IgD-negative memory B cell (primary cell): ENCODE data around the gene C11orf42. TPM values are rescaled to one million over a fixed set of nuclear protein-coding genes. Genes with fewer than 3 reads are reported as not detected.
A peak's percentile ranks its signal among the peaks of the same experiment; 100 is the strongest.

Experiments
- H3K27ac Mint-ChIP-seq, 3 donors: one replicate each; pipeline ENCODE4 v1.8.0; 2020 to 2022; ENCODE audit warnings: mild to moderate bottlenecking in 3 of 3, mixed read lengths in 3 of 3, moderate library complexity in 1 of 3
- H3K27me3 Mint-ChIP-seq: one replicate; pipeline ENCODE4 v1.8.0; 2021; ENCODE audit warnings: mixed read lengths
- H3K36me3 Mint-ChIP-seq: one replicate; pipeline ENCODE4 v1.8.0; 2020; ENCODE audit warnings: mild to moderate bottlenecking, mixed read lengths
- H3K4me1 Mint-ChIP-seq, 3 donors: one replicate each; pipeline ENCODE4 v1.8.0; 2020 to 2022; ENCODE audit warnings: mixed read lengths in 3 of 3, mild to moderate bottlenecking in 1 of 3
- H3K4me3 Mint-ChIP-seq, 4 donors: one replicate each; pipeline ENCODE4 v1.8.0; 2020 to 2022; ENCODE audit warnings: mild to moderate bottlenecking in 4 of 4, mixed read lengths in 4 of 4, moderate library complexity in 3 of 4
- H3K9me3 Mint-ChIP-seq, 3 donors: one replicate each; pipeline ENCODE4 v1.8.0; 2020 to 2021; ENCODE audit warnings: mixed read lengths in 3 of 3, mild to moderate bottlenecking in 1 of 3
- polyA plus RNA-seq: library from polyadenylated mRNA; unstranded; fragments of 300-500 nt; fragmentation: Illumina TruSeq; gene quantifications from one replicate; pipeline ENCODE4 v1.2.3, GENCODE V29; 2021

Gene C11orf42
- polyA plus RNA-seq = not detected

GRCh38 chr11:6205366-6205765, at the start of gene C11orf42:
TSS of gene C11orf42 (plus strand) at chr11:6205557. CDS start at chr11:6205616, 59 bp downstream.
- no peaks in the 10 kb centered on the region for H3K9me3 Mint-ChIP-seq
- no peaks in the 10 kb centered on the region for H3K27me3 Mint-ChIP-seq
- peaks cover 0 to 13% (median 8%) of the 10 kb centered on the region in 3 donors for H3K4me1 Mint-ChIP-seq
- H3K36me3 Mint-ChIP-seq = no peaks in the 10 kb centered on the region
- no peak within 1 kb of the TSS for H3K4me3 Mint-ChIP-seq
- H3K27ac Mint-ChIP-seq = no peak within 1 kb of the TSS

GRCh38 chr11:6156628-6157359, 48.6 kb upstream of the C11orf42 start:
- Mint-ChIP-seq H3K36me3 (no peaks in the 10 kb centered on the region), H3K4me1 (no peaks in the 10 kb centered on the region), H3K9me3 (no peaks in the 10 kb centered on the region), H3K4me3 (no peak overlapping the region), H3K27me3 (no peaks in the 10 kb centered on the region), H3K27ac (no peak overlapping the region)

- peaks cover 11% of the 10 kb centered on the region for H3K27me3 Mint-ChIP-seq
- no peak within 1 kb of the TSS for H3K27ac Mint-ChIP-seq
- H3K4me3 Mint-ChIP-seq = peak within 1 kb of the TSS in 1 of 4 donors; percentile 25
- no peaks in the 10 kb centered on the region for H3K4me1 Mint-ChIP-seq
- H3K9me3 Mint-ChIP-seq = peaks cover 0 to 5% (median under 1%) of the 10 kb centered on the region in 3 donors
- H3K36me3 Mint-ChIP-seq = peaks cover 4% of the 10 kb centered on the region
These were observed 35.1 kb upstream of the C11orf42 start, which contains the start of gene OR52B2 for GRCh38 chr11:6170226-6170625. TSS of gene OR52B2 (minus strand) at chr11:6170326. CDS start at chr11:6170326, 0 bp downstream.

- Mint-ChIP-seq H3K4me1 (peaks cover 0 to 2% (median 0%) of the 10 kb centered on the region in 3 donors), H3K27me3 (peaks cover 10% of the 10 kb centered on the region), H3K9me3 (peaks cover 0 to 8% (median 2%) of the 10 kb centered on the region in 3 donors), H3K4me3 (no peak overlapping the region), H3K27ac (no peak overlapping the region), H3K36me3 (peaks cover 3% of the 10 kb centered on the region)
These were observed 29.9 kb upstream of the C11orf42 start for GRCh38 chr11:6175440-6175839.

- Mint-ChIP-seq H3K4me3 (no peak overlapping the region), H3K27ac (no peak overlapping the region), H3K27me3 (no peaks in the 10 kb centered on the region), H3K36me3 (no peaks in the 10 kb centered on the region), H3K9me3 (no peaks in the 10 kb centered on the region), H3K4me1 (peaks cover 0 to 1% (median 0%) of the 10 kb centered on the region in 3 donors)
These were observed 13.6 kb upstream of the C11orf42 start for GRCh38 chr11:6191742-6192141.

GRCh38 chr11:6194065-6194581, 11.2 kb upstream of the C11orf42 start:
- Mint-ChIP-seq H3K4me3 (no peak overlapping the region), H3K27me3 (no peaks in the 10 kb centered on the region), H3K9me3 (no peaks in the 10 kb centered on the region), H3K4me1 (peaks cover 0 to 1% (median 0%) of the 10 kb centered on the region in 3 donors), H3K27ac (no peak overlapping the region), H3K36me3 (no peaks in the 10 kb centered on the region)

- H3K4me3 Mint-ChIP-seq = no peak overlapping the region
- H3K27ac Mint-ChIP-seq = no peak overlapping the region
- no peaks in the 10 kb centered on the region for H3K9me3 Mint-ChIP-seq
- H3K36me3 Mint-ChIP-seq = peaks cover 4% of the 10 kb centered on the region
- peaks cover 0 to 1% (median 0%) of the 10 kb centered on the region in 3 donors for H3K4me1 Mint-ChIP-seq
- no peaks in the 10 kb centered on the region for H3K27me3 Mint-ChIP-seq
These were observed 9.0 kb upstream of the C11orf42 start for GRCh38 chr11:6196396-6196795.

GRCh38 chr11:6197466-6198200, 7.7 kb upstream of the C11orf42 start:
- H3K36me3 Mint-ChIP-seq = peaks cover 4% of the 10 kb centered on the region
- peaks cover 0 to 1% (median 0%) of the 10 kb centered on the region in 3 donors for H3K4me1 Mint-ChIP-seq
- no peaks in the 10 kb centered on the region for H3K27me3 Mint-ChIP-seq
- no peaks in the 10 kb centered on the region for H3K9me3 Mint-ChIP-seq
- H3K27ac Mint-ChIP-seq = no peak overlapping the region
- H3K4me3 Mint-ChIP-seq = no peak overlapping the region

- no peaks in the 10 kb centered on the region for H3K27me3 Mint-ChIP-seq
- peaks cover 4% of the 10 kb centered on the region for H3K36me3 Mint-ChIP-seq
- no peak within 1 kb of the TSS for H3K27ac Mint-ChIP-seq
- no peaks in the 10 kb centered on the region for H3K9me3 Mint-ChIP-seq
- peaks cover 0 to 13% (median 8%) of the 10 kb centered on the region in 3 donors for H3K4me1 Mint-ChIP-seq
- H3K4me3 Mint-ChIP-seq = no peak within 1 kb of the TSS
These were observed 6.1 kb upstream of the C11orf42 start, which contains the start of gene OR52W1 for GRCh38 chr11:6199174-6199810. TSS of gene OR52W1 (plus strand) at chr11:6199224. CDS start at chr11:6199224, 0 bp downstream.

- Mint-ChIP-seq H3K27ac (peak overlapping the region in 1 of 3 donors; percentile 32), H3K9me3 (no peaks in the 10 kb centered on the region), H3K27me3 (no peaks in the 10 kb centered on the region), H3K4me3 (peak overlapping the region in 1 of 4 donors; percentile 4), H3K36me3 (peaks cover 4% of the 10 kb centered on the region), H3K4me1 (peaks cover 0 to 14% (median 8%) of the 10 kb centered on the region in 3 donors)
These were observed 4.4 kb upstream of the C11orf42 start for GRCh38 chr11:6200975-6201374.

- Mint-ChIP-seq H3K4me3 (no peak overlapping the region), H3K27me3 (no peaks in the 10 kb centered on the region), H3K9me3 (no peaks in the 10 kb centered on the region), H3K36me3 (peaks cover 4% of the 10 kb centered on the region), H3K27ac (no peak overlapping the region), H3K4me1 (peaks cover 0 to 13% (median 8%) of the 10 kb centered on the region in 3 donors)
These were observed 3.9 kb upstream of the C11orf42 start for GRCh38 chr11:6201481-6201880.

GRCh38 chr11:6202041-6202440, 3.3 kb upstream of the C11orf42 start:
- Mint-ChIP-seq H3K4me1 (peaks cover 0 to 13% (median 8%) of the 10 kb centered on the region in 3 donors), H3K36me3 (peaks cover 4% of the 10 kb centered on the region), H3K27me3 (no peaks in the 10 kb centered on the region), H3K9me3 (no peaks in the 10 kb centered on the region), H3K4me3 (no peak overlapping the region), H3K27ac (no peak overlapping the region)

GRCh38 chr11:6203327-6203726, 2.0 kb upstream of the C11orf42 start:
- Mint-ChIP-seq H3K27ac (peak overlapping the region in 1 of 3 donors; percentile 17), H3K4me1 (peaks cover 0 to 13% (median 8%) of the 10 kb centered on the region in 3 donors), H3K27me3 (no peaks in the 10 kb centered on the region), H3K9me3 (no peaks in the 10 kb centered on the region), H3K4me3 (no peak overlapping the region), H3K36me3 (peaks cover 4% of the 10 kb centered on the region)

GRCh38 chr11:6204706-6205105, 651 bp upstream of the C11orf42 start:
- Mint-ChIP-seq H3K4me3 (no peak overlapping the region), H3K4me1 (peaks cover 0 to 13% (median 8%) of the 10 kb centered on the region in 3 donors), H3K27ac (no peak overlapping the region), H3K9me3 (no peaks in the 10 kb centered on the region), H3K36me3 (peaks cover 4% of the 10 kb centered on the region), H3K27me3 (no peaks in the 10 kb centered on the region)
